Measurements from ENCODE around the gene CBLC. TPM values are rescaled to one million over a fixed set of nuclear protein-coding genes. Genes with fewer than 3 reads are reported as not detected.

The CBLC gene
- total RNA-seq, 1 experiment from 2014 or later, result 53.6 TPM

DNA sequence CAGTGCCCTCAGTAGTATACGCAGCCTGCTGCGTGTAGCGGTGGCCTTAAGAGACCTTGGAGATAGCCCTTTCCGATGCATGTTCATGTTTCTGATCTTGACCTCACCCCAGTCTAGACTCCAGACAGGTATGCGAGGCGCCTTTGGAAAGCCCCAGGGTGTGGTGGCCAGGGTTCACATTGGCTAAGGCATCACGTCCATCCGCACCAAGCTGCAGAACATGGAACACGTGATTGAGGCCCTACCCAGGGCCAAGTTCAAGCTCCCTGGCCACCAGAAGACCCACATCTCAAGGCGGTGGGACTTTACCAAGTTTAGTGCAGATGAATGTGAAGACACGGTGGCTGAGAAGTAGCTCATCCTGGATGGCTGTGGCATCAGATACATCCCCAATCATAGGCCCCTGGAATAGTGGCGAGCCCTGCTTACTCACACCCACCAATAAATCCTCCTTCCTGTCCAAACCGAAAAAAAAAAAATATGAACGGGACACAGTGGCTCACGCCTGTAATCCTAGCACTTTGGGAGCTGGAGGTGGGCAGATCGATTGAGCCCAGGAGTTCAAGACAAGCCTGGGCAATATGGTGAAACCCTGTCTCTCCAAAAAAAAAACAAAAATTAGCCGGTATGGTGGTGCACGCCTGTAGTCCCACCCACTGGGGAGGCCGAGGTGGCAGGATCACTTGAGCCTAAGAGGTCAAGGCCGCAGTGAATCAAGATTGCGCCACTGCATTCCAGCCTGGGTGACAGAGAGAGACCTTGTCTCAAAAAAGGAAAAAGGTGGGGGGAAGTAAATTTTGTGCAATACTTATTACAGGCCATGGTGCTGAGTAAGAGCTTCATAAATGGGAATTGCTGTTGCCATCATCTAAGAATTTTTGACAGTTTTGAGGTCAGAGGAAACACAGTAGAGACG lies 12.4 kb upstream of the CBLC start:
- POLR2A ChIA-PET (ENCODE audit: unreplicated experiment), result interaction anchor here (0.5 to 0.6 kb wide), 3 partner anchors 10 to 140 kb away, joined by 10 to 15 read pairs (median 10); partner anchors contain the start of gene APOE
- Histone ChIP-seq H3K79me2 (ENCODE audit: low read depth) (no peaks in the 10 kb centered on the region), H3K4me3 (no peak overlapping the region), H3K9me3 (ENCODE audit: insufficient read depth, low read depth) (no peaks in the 10 kb centered on the region; the same call in 1 of the 2 replicates), H4K20me1 (ENCODE audit: insufficient read depth) (no peaks in the 10 kb centered on the region), H3K27me3 (ENCODE audit: insufficient read depth, low read depth) (no peaks in the 10 kb centered on the region), H3F3A (ENCODE audit: insufficient read depth, low read depth) (peaks cover 53% of the 10 kb centered on the region), H3K36me3 (ENCODE audit: low read depth) (no peaks in the 10 kb centered on the region), H3K9me2 (ENCODE audit: insufficient read depth) (no peaks in the 10 kb centered on the region), H3K4me1 (replicated peaks; ENCODE audit: insufficient read depth) (peaks cover 23% of the 10 kb centered on the region), H3K4me2 (peak overlapping the region; percentile 29; the same call in 1 of the 2 replicates), H2AFZ (no peak overlapping the region), H3K27ac (peak overlapping the region; percentile 31; the same call in 1 of the 2 replicates)
- intact Hi-C loops (cut with micrococcal nuclease; ENCODE audit: unreplicated experiment), result no loop called here
- BruUV-seq (replicated peaks), result no TSS peak
- peak in 1 of 2 experiments; percentile 71 for DNase-seq
- CTCF ChIA-PET, result interaction anchor here (0.6 to 0.7 kb wide), 2 partner anchors 21 to 44 kb away, joined by 3 read pairs; partner anchors contain the start of gene BCAM
- TF ChIP-seq, protein P1, sequence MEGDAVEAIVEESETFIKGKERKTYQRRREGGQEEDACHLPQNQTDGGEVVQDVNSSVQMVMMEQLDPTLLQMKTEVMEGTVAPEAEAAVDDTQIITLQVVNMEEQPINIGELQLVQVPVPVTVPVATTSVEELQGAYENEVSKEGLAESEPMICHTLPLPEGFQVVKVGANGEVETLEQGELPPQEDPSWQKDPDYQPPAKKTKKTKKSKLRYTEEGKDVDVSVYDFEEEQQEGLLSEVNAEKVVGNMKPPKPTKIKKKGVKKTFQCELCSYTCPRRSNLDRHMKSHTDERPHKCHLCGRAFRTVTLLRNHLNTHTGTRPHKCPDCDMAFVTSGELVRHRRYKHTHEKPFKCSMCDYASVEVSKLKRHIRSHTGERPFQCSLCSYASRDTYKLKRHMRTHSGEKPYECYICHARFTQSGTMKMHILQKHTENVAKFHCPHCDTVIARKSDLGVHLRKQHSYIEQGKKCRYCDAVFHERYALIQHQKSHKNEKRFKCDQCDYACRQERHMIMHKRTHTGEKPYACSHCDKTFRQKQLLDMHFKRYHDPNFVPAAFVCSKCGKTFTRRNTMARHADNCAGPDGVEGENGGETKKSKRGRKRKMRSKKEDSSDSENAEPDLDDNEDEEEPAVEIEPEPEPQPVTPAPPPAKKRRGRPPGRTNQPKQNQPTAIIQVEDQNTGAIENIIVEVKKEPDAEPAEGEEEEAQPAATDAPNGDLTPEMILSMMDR (conservative IDR thresholded peaks at IDR 0.05), result no peak
- TF ChIP-seq EZH2 (IDR thresholded peaks at IDR 0.05; ENCODE audit: low read depth), result no peak

DNA sequence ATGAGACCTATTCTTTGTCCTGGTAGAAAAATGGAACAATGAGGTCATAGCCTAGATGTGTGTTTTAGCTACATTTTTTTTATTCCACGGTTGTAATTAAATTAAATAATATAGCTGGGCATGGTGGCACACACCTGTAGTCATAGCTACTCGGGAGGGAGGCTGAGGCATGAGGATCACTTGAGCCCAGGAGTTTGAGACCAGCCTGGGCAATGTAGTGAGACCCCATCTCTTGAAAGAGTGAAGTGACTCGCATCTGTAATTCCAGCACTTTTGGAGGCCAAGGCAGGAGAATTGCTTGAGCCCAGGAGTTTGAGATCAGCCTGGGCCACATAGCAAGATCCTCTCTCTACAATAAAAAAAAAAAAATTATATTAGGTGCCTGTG lies 11.7 kb upstream of the CBLC start:
- Histone ChIP-seq H3K36me3 (ENCODE audit: low read depth) (no peaks in the 10 kb centered on the region), H3K79me2 (ENCODE audit: low read depth) (no peaks in the 10 kb centered on the region), H3K9me2 (ENCODE audit: insufficient read depth) (no peaks in the 10 kb centered on the region), H3K4me2 (peak overlapping the region; percentile 29; the same call in 1 of the 2 replicates), H3F3A (ENCODE audit: insufficient read depth, low read depth) (peaks cover 48% of the 10 kb centered on the region), H4K20me1 (ENCODE audit: insufficient read depth) (no peaks in the 10 kb centered on the region), H3K4me3 (no peak overlapping the region), H3K27me3 (ENCODE audit: insufficient read depth, low read depth) (no peaks in the 10 kb centered on the region), H3K27ac (0 out of 2 replicates have a peak overlapping the region, but pooled peaks have one; percentile 31), H3K9me3 (ENCODE audit: insufficient read depth, low read depth) (no peaks in the 10 kb centered on the region; the same call in 1 of the 2 replicates), H3K4me1 (replicated peaks; ENCODE audit: insufficient read depth) (peaks cover 26% of the 10 kb centered on the region), H2AFZ (no peak overlapping the region)
- intact Hi-C loops (cut with micrococcal nuclease; ENCODE audit: unreplicated experiment), result no loop called here
- DNase-seq, result no peak
- ChIA-PET POLR2A (ENCODE audit: unreplicated experiment) (interaction anchor here (0.5 to 0.6 kb wide), 2 partner anchors 43 to 140 kb away, joined by 10 read pairs; partner anchors contain the start of gene APOE), CTCF (interaction anchor here (0.7 kb wide), 1 partner anchor 20 kb away, joined by 3 read pairs; no protein-coding TSS in a partner anchor)
- TF ChIP-seq, protein P1 (conservative IDR thresholded peaks at IDR 0.05), result no peak
- TF ChIP-seq EZH2 (IDR thresholded peaks at IDR 0.05; ENCODE audit: low read depth), result no peak
- no TSS peak for BruUV-seq (replicated peaks)

DNA sequence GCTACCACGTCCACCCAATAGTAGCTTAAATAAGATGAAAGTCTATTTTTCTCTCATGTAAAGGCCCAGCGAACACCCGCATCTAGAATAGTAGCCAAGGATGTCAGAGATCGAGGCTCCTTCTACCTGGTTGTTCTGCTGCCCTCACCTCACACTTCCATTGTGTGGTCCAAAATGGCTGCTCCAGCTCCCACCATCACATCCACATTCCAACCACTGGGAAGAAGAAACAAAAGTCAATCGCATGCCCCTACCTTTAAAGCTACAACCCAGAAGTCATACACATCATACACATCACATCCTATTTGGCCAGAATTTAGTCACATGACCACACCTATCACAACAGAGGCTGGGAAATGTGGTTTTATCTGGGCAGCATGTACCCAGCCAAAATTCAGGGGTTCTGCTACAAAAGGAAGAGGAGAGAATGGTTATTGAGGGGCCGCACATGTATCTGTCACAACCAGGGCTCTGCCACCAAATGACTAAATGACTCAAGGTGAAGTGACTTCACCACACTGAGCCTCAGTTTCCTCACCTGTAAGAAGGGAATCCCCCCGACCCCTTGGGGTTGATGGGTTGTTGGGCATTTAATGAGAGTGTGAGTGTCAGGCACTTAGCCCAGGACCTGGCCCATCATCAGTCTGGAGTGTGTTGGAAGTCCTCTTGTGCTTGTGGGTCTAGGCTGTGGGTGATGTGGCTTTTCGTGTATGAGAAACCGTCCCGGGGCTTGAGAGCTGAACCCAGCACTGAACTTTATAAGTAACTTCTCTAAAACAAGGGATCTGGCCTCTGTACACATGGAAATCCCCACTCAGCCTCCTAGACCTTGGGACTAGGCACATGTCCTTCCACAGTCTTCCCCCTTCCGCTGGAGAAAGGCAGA lies 10.2 kb upstream of the CBLC start:
- Histone ChIP-seq H3K4me2 (no peak overlapping the region), H3K4me1 (replicated peaks; ENCODE audit: insufficient read depth) (peaks cover 29% of the 10 kb centered on the region), H3K27ac (no peak overlapping the region), H2AFZ (no peak overlapping the region), H3K9me2 (ENCODE audit: insufficient read depth) (no peaks in the 10 kb centered on the region), H3K27me3 (ENCODE audit: insufficient read depth, low read depth) (no peaks in the 10 kb centered on the region), H3K4me3 (no peak overlapping the region), H3K79me2 (ENCODE audit: low read depth) (no peaks in the 10 kb centered on the region), H3F3A (ENCODE audit: insufficient read depth, low read depth) (peaks cover 37% of the 10 kb centered on the region), H4K20me1 (ENCODE audit: insufficient read depth) (no peaks in the 10 kb centered on the region), H3K9me3 (ENCODE audit: insufficient read depth, low read depth) (no peaks in the 10 kb centered on the region; the same call in 1 of the 2 replicates), H3K36me3 (ENCODE audit: low read depth) (no peaks in the 10 kb centered on the region)
- intact Hi-C loops (cut with micrococcal nuclease; ENCODE audit: unreplicated experiment), result no loop called here
- no peak for TF ChIP-seq EZH2 (IDR thresholded peaks at IDR 0.05; ENCODE audit: low read depth)
- CTCF ChIA-PET, result interaction anchor here (0.7 kb wide), 1 partner anchor 25 kb away, joined by 7 read pairs; no protein-coding TSS in a partner anchor
- DNase-seq, result no peak
- POLR2A ChIA-PET (ENCODE audit: unreplicated experiment), result no interaction called here
- BruUV-seq (replicated peaks), result no TSS peak

All from PC-9 (cell line).